SK-N-SH treated with all-trans-retinoic acid at 6 μM for 48 hours (cell line): ENCODE measurements around the gene KCNK4.

Source experiments
- ATAC-seq: fragments of 200-7000 bp; cut with Tn5 transposase; 3 replicates; pipeline ENCODE4 v1.9.1; 2020; ENCODE audit warnings: mild to moderate bottlenecking, moderate library complexity
- ARNTL ChIP-seq: fragments of 450-650 bp; formaldehyde crosslinking; IDR thresholded peaks from 2 replicates; pipeline ENCODE4 v1.5.0; 2020; ENCODE audit warnings: low read depth, mild to moderate bottlenecking, moderate library complexity, borderline replicate concordance
- BACH2 ChIP-seq: fragments of 250-450 bp; sonication (Bioruptor Pico); IDR thresholded peaks from 2 replicates; pipeline ENCODE4 v1.9.0; 2021; ENCODE audit warnings: mild to moderate bottlenecking, borderline replicate concordance
- CREB5 ChIP-seq: fragments of 250-450 bp; sonication (Bioruptor Pico); IDR thresholded peaks from 2 replicates; pipeline ENCODE4 v1.5.1; 2020; ENCODE audit warnings: low read depth, mild to moderate bottlenecking, moderate library complexity
- CSDC2 ChIP-seq: fragments of 250-450 bp; sonication (Bioruptor Pico); IDR thresholded peaks from 2 replicates; pipeline ENCODE4 v1.5.0; 2020; ENCODE audit warnings: mild to moderate bottlenecking, moderate library complexity
- CSRNP3 ChIP-seq: fragments of 250-450 bp; sonication (Bioruptor Pico); IDR thresholded peaks from 2 replicates; pipeline ENCODE4 v1.5.1; 2021; ENCODE audit warnings: mild to moderate bottlenecking, moderate library complexity
- ISL1 ChIP-seq: fragments of 250-450 bp; sonication (Bioruptor Pico); IDR thresholded peaks from 2 replicates; pipeline ENCODE4 v2.1.2; 2022; ENCODE audit warnings: mild to moderate bottlenecking, moderate library complexity
- OSR1 ChIP-seq: fragments of 250-450 bp; sonication (Bioruptor Pico); IDR thresholded peaks from 2 replicates; pipeline ENCODE4 v1.8.0; 2022; ENCODE audit warnings: moderate library complexity, mild to moderate bottlenecking, inconsistent platforms
- PATZ1 ChIP-seq: fragments of 250-450 bp; sonication (Bioruptor Pico); IDR thresholded peaks from 2 replicates; pipeline ENCODE4 v1.8.0; 2020; ENCODE audit warnings: mild to moderate bottlenecking, moderate library complexity, borderline replicate concordance
- POU6F1 ChIP-seq: fragments of 250-450 bp; sonication (Bioruptor Pico); IDR thresholded peaks from 2 replicates; pipeline ENCODE4 v1.8.0; 2021; ENCODE audit warnings: low read depth, mild to moderate bottlenecking, moderate library complexity, borderline replicate concordance
- PPARA ChIP-seq: fragments of 250-450 bp; sonication (Bioruptor Pico); IDR thresholded peaks from 2 replicates; pipeline ENCODE4 v1.5.0; 2020; ENCODE audit warnings: mild to moderate bottlenecking, borderline replicate concordance
- RARB ChIP-seq: fragments of 250-450 bp; sonication (Bioruptor Pico); IDR thresholded peaks from 2 replicates; pipeline ENCODE4 v1.8.0; 2021; ENCODE audit warnings: mild to moderate bottlenecking, moderate library complexity
- SNAI2 ChIP-seq: fragments of 250-450 bp; sonication (Bioruptor Pico); IDR thresholded peaks from 2 replicates; pipeline ENCODE4 v1.5.0; 2020; ENCODE audit warnings: mild to moderate bottlenecking, moderate library complexity
- TCF4 ChIP-seq: fragments of 250-450 bp; sonication (Bioruptor Pico); IDR thresholded peaks from 2 replicates; pipeline ENCODE4 v1.8.0; 2021; ENCODE audit warnings: mild to moderate bottlenecking, moderate library complexity, borderline replicate concordance
- TOX ChIP-seq: fragments of 250-450 bp; sonication (Bioruptor Pico); IDR thresholded peaks from 2 replicates; pipeline ENCODE4 v1.8.0; 2021; ENCODE audit warnings: mild to moderate bottlenecking, moderate library complexity, borderline replicate concordance
- TSHZ2 ChIP-seq: fragments of 250-450 bp; sonication (Bioruptor Pico); IDR thresholded peaks from 2 replicates; pipeline ENCODE4 v1.5.0; 2020; ENCODE audit warnings: mild to moderate bottlenecking, moderate library complexity
- ZC3H10 ChIP-seq: fragments of 250-450 bp; sonication (Bioruptor Pico); IDR thresholded peaks from 2 replicates; pipeline ENCODE4 v1.5.1; 2021; ENCODE audit warnings: mild to moderate bottlenecking, moderate library complexity
- ZFP3 ChIP-seq: fragments of 250-450 bp; sonication (Bioruptor Pico); IDR thresholded peaks from 2 replicates; pipeline ENCODE4 v1.5.0; 2020; ENCODE audit warnings: mild to moderate bottlenecking, moderate library complexity
- ZFP30 ChIP-seq: fragments of 450-650 bp; formaldehyde crosslinking; IDR thresholded peaks from 2 replicates; pipeline ENCODE4 v1.5.0; 2022; ENCODE audit warnings: mild to moderate bottlenecking, moderate library complexity
- ZNF565 ChIP-seq: fragments of 450-650 bp; formaldehyde crosslinking; conservative IDR thresholded peaks from 2 replicates; pipeline ENCODE4 v1.5.0; 2020; ENCODE audit warnings: low read depth, mild to moderate bottlenecking, moderate library complexity
- ZNF70 ChIP-seq: fragments of 450-650 bp; formaldehyde crosslinking; IDR thresholded peaks from 2 replicates; pipeline ENCODE4 v1.5.0; 2020; ENCODE audit warnings: mild to moderate bottlenecking, moderate library complexity
- ZNF8 ChIP-seq: fragments of 450-650 bp; formaldehyde crosslinking; IDR thresholded peaks from 2 replicates; pipeline ENCODE4 v1.5.0; 2020; ENCODE audit warnings: mild to moderate bottlenecking, moderate library complexity

Gene KCNK4

GRCh38 chr11:64256300-64256699, 34.8 kb upstream of the KCNK4 start:
- no peak for ATAC-seq
- TF ChIP-seq PPARA (CRISPR knock-in tag), result no peak
- TF ChIP-seq ZNF565 (CRISPR knock-in tag), result no peak
- TF ChIP-seq CSDC2, result no peak
- no peak for TF ChIP-seq ZC3H10 (CRISPR knock-in tag)

GRCh38 chr11:64258356-64258755, 32.7 kb upstream of the KCNK4 start:
- TF ChIP-seq ZFP3 (CRISPR knock-in tag), result no peak
- no peak for TF ChIP-seq SNAI2
- TF ChIP-seq TCF4 (CRISPR knock-in tag), result no peak
- no peak for TF ChIP-seq OSR1 (CRISPR knock-in tag)
- no peak for TF ChIP-seq ARNTL
- TF ChIP-seq ZNF70 (CRISPR knock-in tag), result no peak
- TF ChIP-seq PPARA (CRISPR knock-in tag), result no peak
- no peak for TF ChIP-seq ISL1 (CRISPR knock-in tag)
- no peak for TF ChIP-seq ZC3H10 (CRISPR knock-in tag)
- TF ChIP-seq RARB (CRISPR knock-in tag), result no peak
- no peak for TF ChIP-seq POU6F1 (CRISPR knock-in tag)
- TF ChIP-seq CSRNP3, result no peak
- no peak for TF ChIP-seq PATZ1 (CRISPR knock-in tag)
- ATAC-seq, result no peak

- TF ChIP-seq TOX (CRISPR knock-in tag), result no peak
- no peak for TF ChIP-seq ZFP30 (CRISPR knock-in tag)
- no peak for TF ChIP-seq ZNF565 (CRISPR knock-in tag)
- no peak for TF ChIP-seq ZNF70 (CRISPR knock-in tag)
- no peak for TF ChIP-seq OSR1 (CRISPR knock-in tag)
- no peak for TF ChIP-seq ZC3H10 (CRISPR knock-in tag)
- no peak for TF ChIP-seq CREB5 (CRISPR knock-in tag)
- no peak for TF ChIP-seq ZFP3 (CRISPR knock-in tag)
- TF ChIP-seq RARB (CRISPR knock-in tag), result no peak
- no peak for TF ChIP-seq BACH2
- no peak for TF ChIP-seq SNAI2
- TF ChIP-seq TSHZ2 (CRISPR knock-in tag), result no peak
- TF ChIP-seq CSDC2, result no peak
- TF ChIP-seq TCF4 (CRISPR knock-in tag), result no peak
- TF ChIP-seq ISL1 (CRISPR knock-in tag), result no peak
- TF ChIP-seq PATZ1 (CRISPR knock-in tag), result no peak
- TF ChIP-seq ARNTL, result no peak
- TF ChIP-seq ZNF8 (CRISPR knock-in tag), result no peak
- TF ChIP-seq POU6F1 (CRISPR knock-in tag), result no peak
These were observed 32.1 kb upstream of the KCNK4 start for GRCh38 chr11:64258946-64259532.

More at GRCh38 chr11:64258946-64259532, 32.1 kb upstream of the KCNK4 start:
- ATAC-seq, result no peak
